GM18907 (cell line): ENCODE data around the gene NLRP12.
"Not testable (repeated sequence)": the region's sequence is repeated elsewhere in the genome, so short reads cannot be mapped to it uniquely, and the experiment has no call there.

ENCODE experiments used
- ATAC-seq: cut with Tn5 transposase; IDR thresholded peaks from one replicate; pipeline ENCODE4 v1.9.1; 2021; ENCODE audit warnings: mild to moderate bottlenecking, moderate library complexity; ENCODE audit not compliant: unreplicated experiment

NLRP12 gene

GRCh38 chr19:53840241-53840640 lies 16.1 kb upstream of the NLRP12 start:
- not testable (repeated sequence) for ATAC-seq

- ATAC-seq = not testable (repeated sequence)
These were observed 14.3 kb upstream of the NLRP12 start for GRCh38 chr19:53838446-53838845.

GRCh38 chr19:53832861-53833260 lies 8.7 kb upstream of the NLRP12 start:
- not testable (repeated sequence) for ATAC-seq

- no peak for ATAC-seq
These were observed 4.4 kb upstream of the NLRP12 start for GRCh38 chr19:53828531-53828930.

GRCh38 chr19:53826876-53827275 lies 2.8 kb upstream of the NLRP12 start:
- ATAC-seq = no peak

GRCh38 chr19:53823380-53824120 lies 564 bp downstream of the NLRP12 start:
- ATAC-seq = no peak

- no peak for ATAC-seq
These were observed 4.3 kb downstream of the NLRP12 start for GRCh38 chr19:53819861-53820260.

GRCh38 chr19:53818756-53819155 lies 5.4 kb downstream of the NLRP12 start:
- no peak for ATAC-seq

- ATAC-seq = no peak
These were observed 10.1 kb downstream of the NLRP12 start for GRCh38 chr19:53813996-53814395.

GRCh38 chr19:53812335-53812734 lies 11.8 kb downstream of the NLRP12 start:
- no peak for ATAC-seq

GRCh38 chr19:53810891-53811290 lies 13.2 kb downstream of the NLRP12 start:
- ATAC-seq = no peak

GRCh38 chr19:53810187-53810546 lies 13.9 kb downstream of the NLRP12 start:
- ATAC-seq = no peak

- ATAC-seq = no peak
These were observed 14.5 kb downstream of the NLRP12 start for GRCh38 chr19:53809518-53810186.

- ATAC-seq = no peak
These were observed 15.4 kb downstream of the NLRP12 start for GRCh38 chr19:53808710-53809125.

- no peak for ATAC-seq
These were observed 22.9 kb downstream of the NLRP12 start for GRCh38 chr19:53801257-53801656.

GRCh38 chr19:53795019-53795418 lies 29.1 kb downstream of the NLRP12 start:
- ATAC-seq = no peak

GRCh38 chr19:53792721-53793433 lies 31.2 kb downstream of the NLRP12 start:
- peak; percentile 88 for ATAC-seq

- no peak for ATAC-seq
These were observed 34.1 kb downstream of the NLRP12 start for GRCh38 chr19:53789708-53790678.

GRCh38 chr19:53787266-53787665 lies 36.8 kb downstream of the NLRP12 start:
- no peak for ATAC-seq

GRCh38 chr19:53786744-53787143 lies 37.4 kb downstream of the NLRP12 start:
- ATAC-seq = no peak
